HFF-Myc (cell line): ENCODE results near the gene ZFYVE28.

Experiments used
- DNase-seq: peaks from one replicate; pipeline ENCODE4 v3.0.0-alpha.2; 2011; ENCODE audit warnings: low read depth; ENCODE audit errors: extremely low read depth
- H3K4me3 ChIP-seq: replicated peaks from 2 replicates; pipeline ENCODE4 v1.5.1; 2011; ENCODE audit warnings: low read depth, mild to moderate bottlenecking, control low read depth, low read length
- TF ChIP-seq, protein P1 (sequence below): IDR thresholded peaks from 2 replicates; pipeline ENCODE4 v1.5.1; 2012; ENCODE audit warnings: mild to moderate bottlenecking, low read depth, low read length, control low read depth; ENCODE audit errors: missing control alignments

Gene ZFYVE28

DNA sequence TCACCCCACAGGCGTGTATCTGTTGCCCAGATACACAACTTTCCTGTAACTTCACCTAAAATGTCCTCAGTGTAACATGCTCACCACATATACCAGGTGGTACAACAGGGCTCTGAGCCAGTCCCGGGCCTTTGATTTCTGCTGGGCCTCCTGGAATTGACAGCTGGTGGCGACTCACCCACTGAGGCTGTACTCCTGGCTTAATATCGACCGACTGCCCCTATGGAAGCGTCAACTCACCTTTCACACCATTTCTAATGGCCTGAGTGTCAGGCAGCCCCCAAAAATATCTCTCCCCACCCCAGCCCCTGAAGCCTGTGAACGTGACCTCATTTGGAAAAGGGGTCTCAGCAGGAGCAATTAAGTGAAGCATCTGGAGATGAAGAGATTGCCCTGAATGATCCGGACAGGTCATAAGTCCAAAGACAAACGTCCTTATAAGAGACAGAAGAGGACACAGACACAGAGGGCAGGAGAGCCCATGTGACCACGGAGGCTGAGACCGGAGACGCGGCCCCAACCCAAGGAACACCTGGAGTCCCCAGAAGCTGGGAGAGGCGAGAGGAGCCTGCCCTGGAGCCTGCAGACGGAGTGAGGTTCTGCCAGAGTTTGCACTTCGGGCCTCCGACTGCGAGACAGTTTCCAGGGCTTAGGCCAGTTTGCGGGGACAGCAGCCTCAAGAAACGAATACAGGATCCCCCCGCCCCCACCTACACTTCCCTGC, 144.0 kb downstream of the ZFYVE28 start:
- TF ChIP-seq, protein P1, sequence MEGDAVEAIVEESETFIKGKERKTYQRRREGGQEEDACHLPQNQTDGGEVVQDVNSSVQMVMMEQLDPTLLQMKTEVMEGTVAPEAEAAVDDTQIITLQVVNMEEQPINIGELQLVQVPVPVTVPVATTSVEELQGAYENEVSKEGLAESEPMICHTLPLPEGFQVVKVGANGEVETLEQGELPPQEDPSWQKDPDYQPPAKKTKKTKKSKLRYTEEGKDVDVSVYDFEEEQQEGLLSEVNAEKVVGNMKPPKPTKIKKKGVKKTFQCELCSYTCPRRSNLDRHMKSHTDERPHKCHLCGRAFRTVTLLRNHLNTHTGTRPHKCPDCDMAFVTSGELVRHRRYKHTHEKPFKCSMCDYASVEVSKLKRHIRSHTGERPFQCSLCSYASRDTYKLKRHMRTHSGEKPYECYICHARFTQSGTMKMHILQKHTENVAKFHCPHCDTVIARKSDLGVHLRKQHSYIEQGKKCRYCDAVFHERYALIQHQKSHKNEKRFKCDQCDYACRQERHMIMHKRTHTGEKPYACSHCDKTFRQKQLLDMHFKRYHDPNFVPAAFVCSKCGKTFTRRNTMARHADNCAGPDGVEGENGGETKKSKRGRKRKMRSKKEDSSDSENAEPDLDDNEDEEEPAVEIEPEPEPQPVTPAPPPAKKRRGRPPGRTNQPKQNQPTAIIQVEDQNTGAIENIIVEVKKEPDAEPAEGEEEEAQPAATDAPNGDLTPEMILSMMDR = no peak
- DNase-seq = no peak

DNA sequence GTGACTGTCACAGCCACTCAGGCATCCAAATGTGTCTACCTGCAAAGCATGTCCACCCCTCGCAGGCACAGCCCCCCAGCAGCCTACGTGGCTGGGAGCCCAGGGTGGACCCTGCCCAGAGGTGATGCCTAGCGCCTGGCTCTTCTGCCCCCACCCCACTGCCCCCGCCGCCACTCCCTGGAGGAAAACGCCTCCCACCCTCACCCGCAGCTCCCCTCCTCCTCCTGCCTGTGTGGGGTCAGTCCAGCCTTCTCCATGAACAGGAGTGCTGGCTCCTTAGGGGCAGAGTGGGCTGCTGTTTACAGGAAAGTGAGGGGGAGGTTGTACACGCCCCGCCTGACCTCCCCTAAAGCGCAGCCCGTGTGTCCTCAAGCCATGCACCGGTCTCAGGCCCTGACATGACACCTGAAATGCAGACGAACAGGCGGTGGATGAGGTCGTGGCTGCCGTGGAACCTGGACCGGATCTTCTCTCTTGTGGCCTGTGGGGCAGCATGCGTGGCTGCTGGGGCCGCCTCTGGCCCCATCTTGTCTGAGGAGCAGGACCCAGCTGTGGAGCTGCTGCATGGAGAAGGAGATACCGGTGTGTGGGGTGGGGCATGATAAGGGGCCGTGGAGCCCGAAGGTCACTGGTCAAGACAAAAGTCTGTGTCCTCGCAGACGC, 144.7 kb downstream of the ZFYVE28 start:
- TF ChIP-seq, protein P1 = no peak
- no peak for DNase-seq
- H3K4me3 ChIP-seq = no peak overlapping the region

More for the DNA sequence above, 144.0 kb downstream of the ZFYVE28 start:
- H3K4me3 ChIP-seq = no peak overlapping the region

DNA sequence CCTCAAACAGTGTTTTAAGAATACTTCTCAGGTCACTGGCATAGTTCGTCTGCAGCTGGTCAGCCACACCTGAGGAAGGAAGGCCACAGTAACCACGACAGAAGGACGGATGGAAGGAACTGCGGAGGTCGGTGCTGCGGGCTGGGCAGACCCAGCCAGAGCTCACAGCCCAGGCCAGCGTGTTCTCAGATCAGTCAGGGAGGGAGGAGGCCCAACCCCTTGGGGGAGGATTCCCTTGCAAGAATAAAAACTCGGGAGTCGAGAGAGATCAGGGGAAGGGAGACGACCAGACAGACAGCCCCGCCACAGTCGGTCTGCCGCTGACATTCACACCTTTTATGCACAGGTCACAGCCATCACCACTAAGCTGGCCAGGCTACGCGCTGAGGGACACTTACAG, 145.2 kb downstream of the ZFYVE28 start:
- no peak overlapping the region for H3K4me3 ChIP-seq
- TF ChIP-seq, protein P1 = no peak
- DNase-seq = no peak

DNA sequence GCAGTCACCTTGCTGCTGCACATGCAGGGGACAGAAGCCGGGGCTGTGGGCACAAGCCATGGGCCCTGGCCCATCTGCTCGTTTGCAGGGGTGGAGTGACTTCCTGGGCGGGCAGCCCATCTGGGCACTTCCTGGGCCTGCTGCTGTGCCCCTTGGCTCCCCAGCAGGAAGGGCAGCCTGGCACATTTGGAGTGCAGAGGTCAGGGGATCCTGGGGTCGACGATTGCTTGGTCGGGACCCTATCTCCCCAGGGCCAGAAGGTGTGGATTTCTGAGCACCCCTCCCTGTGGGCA, 145.7 kb downstream of the ZFYVE28 start:
- no peak for DNase-seq
- TF ChIP-seq, protein P1 = no peak
- no peak overlapping the region for H3K4me3 ChIP-seq

DNA sequence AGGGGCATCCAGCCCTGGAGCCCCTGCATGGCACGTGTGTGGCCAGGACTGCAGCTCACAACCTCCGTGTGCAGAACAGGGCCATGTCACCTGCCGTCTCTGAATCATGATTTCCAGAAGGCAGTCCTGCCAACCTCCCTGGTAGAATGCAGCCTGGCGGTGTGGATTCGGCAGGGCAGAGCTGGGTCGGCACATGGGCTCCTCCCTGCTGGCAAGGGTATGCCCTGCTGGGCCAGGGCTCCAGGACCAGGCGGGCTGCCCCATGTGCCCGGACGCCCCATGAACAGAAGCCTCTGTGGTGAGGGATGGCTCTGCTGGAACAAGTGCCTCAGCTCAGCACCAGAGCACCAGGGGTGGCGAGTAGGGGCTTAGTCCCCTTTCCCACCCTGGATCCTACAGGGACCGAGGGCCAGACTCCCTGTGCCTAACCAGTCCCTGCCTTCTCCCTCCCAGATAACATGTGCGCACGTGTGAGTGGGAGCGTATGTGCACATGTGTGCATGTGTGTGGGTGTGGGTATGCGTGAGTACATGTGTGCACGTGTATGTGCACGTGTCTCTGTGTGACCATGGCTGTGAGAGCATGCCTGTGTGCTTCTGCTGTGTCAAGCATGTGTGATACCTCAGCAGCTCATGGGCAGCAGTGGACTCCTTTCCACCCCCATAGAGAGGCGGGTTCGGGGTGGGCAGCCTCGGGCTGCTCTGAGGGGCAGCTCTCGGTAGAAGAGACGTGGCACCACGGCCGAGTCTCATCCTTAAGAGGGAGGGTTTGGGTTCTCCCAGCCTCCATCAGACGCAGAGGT, 146.2 kb downstream of the ZFYVE28 start:
- DNase-seq = no peak
- TF ChIP-seq, protein P1 = no peak
- no peak overlapping the region for H3K4me3 ChIP-seq

DNA sequence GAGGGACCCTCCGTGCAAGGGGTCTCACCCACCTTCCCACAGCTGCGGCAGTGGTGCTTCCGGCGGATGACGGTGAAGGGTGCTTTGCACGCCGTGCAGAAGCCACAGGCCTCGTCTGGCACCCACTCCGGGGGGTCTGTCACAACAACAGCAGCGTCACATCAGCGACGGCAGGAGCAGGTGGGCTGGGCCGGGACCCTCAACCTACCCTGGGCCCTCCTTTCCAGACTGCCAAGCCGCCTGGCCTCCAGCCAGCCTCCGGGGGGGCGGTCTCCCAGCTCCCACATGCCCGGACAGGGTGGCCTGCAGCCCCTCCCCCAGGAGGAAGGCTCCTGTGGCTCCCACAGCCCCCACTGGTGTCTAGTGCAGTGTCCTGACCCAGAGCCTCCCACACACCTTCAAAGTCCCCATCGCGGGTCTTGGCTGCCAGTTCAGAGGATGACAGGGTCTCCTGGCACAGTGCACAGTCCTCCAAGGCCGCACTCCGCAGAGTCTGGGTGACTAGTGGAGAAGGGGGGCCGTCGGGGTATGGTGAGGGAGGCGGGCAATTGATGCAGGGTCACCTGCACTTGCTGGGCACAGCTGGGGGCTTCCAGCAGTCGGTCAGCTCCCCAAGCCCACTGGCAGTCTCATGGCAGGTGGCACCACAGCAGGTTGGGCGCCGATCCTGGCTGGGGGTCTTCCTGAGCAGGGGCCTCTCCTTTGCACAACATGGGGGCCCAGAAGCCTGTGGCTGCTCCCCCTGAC, 147.0 kb downstream of the ZFYVE28 start:
- TF ChIP-seq, protein P1 = no peak
- DNase-seq = no peak
- no peak overlapping the region for H3K4me3 ChIP-seq
